ENCODE measurements around the gene BCL2. TPM values are rescaled to one million over a fixed set of nuclear protein-coding genes. Genes with fewer than 3 reads are reported as not detected.

Gene BCL2
- total RNA-seq, 1 experiment from 2014 or later, result 1.3 TPM

DNA sequence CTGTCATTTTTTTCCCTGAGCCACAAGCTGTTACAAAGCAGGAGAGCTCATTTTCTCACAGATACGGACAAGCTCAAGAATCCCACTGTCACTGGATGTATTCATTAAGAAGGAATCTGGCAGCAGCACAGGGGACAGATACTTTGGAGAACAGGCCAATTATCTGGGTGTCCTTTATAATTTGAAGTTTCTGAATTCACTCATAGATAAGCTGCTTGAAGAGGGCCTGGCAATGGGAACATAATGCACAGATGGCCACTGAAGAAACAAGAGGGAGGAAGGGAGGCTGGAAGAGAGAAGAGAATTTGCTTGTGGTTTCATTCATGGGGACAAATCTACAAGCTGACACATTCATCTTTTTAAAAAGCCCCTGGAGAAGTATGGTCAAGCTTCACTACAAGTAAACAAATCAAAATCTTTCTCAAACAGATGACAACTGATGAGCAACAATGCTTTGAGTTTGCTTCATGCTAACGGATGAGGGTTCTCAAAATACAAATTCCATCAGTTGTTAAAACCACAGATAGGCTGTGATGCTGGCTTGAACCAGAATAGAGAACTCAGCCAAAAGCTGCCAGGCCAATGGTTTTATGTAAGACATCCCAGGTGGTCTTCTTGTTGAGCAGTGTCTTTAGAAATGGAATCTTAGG, 11.9 kb downstream of the BCL2 start:
- H3K27ac ChIP-seq (ENCODE audit: insufficient read length, low read depth, low read length), result no peak overlapping the region
- no CpG with 5 or more reads among the region's 2 CpGs for WGBS (ENCODE audit: extremely low coverage, insufficient read length, low lambda C conversion rate)
- no peak for DNase-seq
- H2BK5ac ChIP-seq (ENCODE audit: insufficient read length, low read length), result no peak overlapping the region
- H3K14ac ChIP-seq (ENCODE audit: insufficient read depth, low read length), result no peak overlapping the region
- H3K56ac ChIP-seq (ENCODE audit: insufficient read length, low read depth, low read length), result no peak overlapping the region
- no peak overlapping the region for H4K5ac ChIP-seq (ENCODE audit: insufficient read length, low read depth, low read length)
- H3K79me1 ChIP-seq (ENCODE audit: insufficient read depth, low read depth, low read length, poor library complexity, severe bottlenecking), result no peaks in the 10 kb centered on the region
- no peaks in the 10 kb centered on the region; the same call in 1 of the 2 replicates for H3K4me1 ChIP-seq (ENCODE audit: insufficient read depth, low read length)
- H3K4me2 ChIP-seq (ENCODE audit: insufficient read depth, insufficient read length, low read length), result no peak overlapping the region
- H3K9ac ChIP-seq (ENCODE audit: extremely low read depth, insufficient read length, low read length), result no peak overlapping the region
- no peaks in the 10 kb centered on the region for H3K9me3 Mint-ChIP-seq
- no peak overlapping the region for H4K8ac ChIP-seq (replicated peaks; ENCODE audit: insufficient read length, low read depth, low read length)
- H3T11ph ChIP-seq (ENCODE audit: low read length), result no peak overlapping the region
- H3K27me3 Mint-ChIP-seq (ENCODE audit: low read depth), result peaks cover 5% of the 10 kb centered on the region; the same call in 1 of the 2 replicates
- H2AK5ac ChIP-seq (ENCODE audit: insufficient read length, low read length), result no peak overlapping the region
- H3K79me2 ChIP-seq (ENCODE audit: insufficient read depth, low read length), result no peaks in the 10 kb centered on the region
- no peak overlapping the region for H3K27ac Mint-ChIP-seq
- no peaks in the 10 kb centered on the region for H3K23me2 ChIP-seq (ENCODE audit: insufficient read length, low read depth, low read length, poor library complexity, severe bottlenecking)
- H4K20me1 ChIP-seq (ENCODE audit: control insufficient read depth, insufficient read depth, insufficient read length), result no peaks in the 10 kb centered on the region
- no peaks in the 10 kb centered on the region for H3K4me1 Mint-ChIP-seq
- no peaks in the 10 kb centered on the region for H3K9me3 ChIP-seq (ENCODE audit: control insufficient read depth, low read depth, low read length)
- no peak overlapping the region for H2AFZ ChIP-seq (ENCODE audit: low read length)
- no peak overlapping the region for H2BK12ac ChIP-seq (ENCODE audit: insufficient read length, low read depth, low read length)
- H3K27me3 ChIP-seq (ENCODE audit: insufficient read depth, low read length), result no peaks in the 10 kb centered on the region
- no peaks in the 10 kb centered on the region for H3K36me3 Mint-ChIP-seq (ENCODE audit: insufficient read depth in 1 of 3, low read depth in 3 of 3)
- no peak overlapping the region for H3K4ac ChIP-seq (ENCODE audit: low read depth, low read length)
- H3K18ac ChIP-seq (ENCODE audit: insufficient read length, low read depth, low read length), result no peak overlapping the region
- no peak overlapping the region for H2BK15ac ChIP-seq (ENCODE audit: low read depth, low read length)
- TF ChIP-seq CTCF (conservative IDR thresholded peaks at IDR 0.05), result no peak
- H2BK20ac ChIP-seq (ENCODE audit: low read depth, low read length, poor library complexity, severe bottlenecking), result no peak overlapping the region
- no peak overlapping the region for H3K4me3 Mint-ChIP-seq
- H2BK120ac ChIP-seq (ENCODE audit: low read depth, low read length, poor library complexity, severe bottlenecking), result no peak overlapping the region
- no peak overlapping the region for H4K91ac ChIP-seq (ENCODE audit: insufficient read length, low read depth, low read length)
- no peak overlapping the region for H3K23ac ChIP-seq (ENCODE audit: insufficient read length, low read depth, low read length)

Measured in H9 (cell line).